Fibroblast of villous mesenchyme (primary cell): ENCODE results near the gene ZNF565. TPM values are rescaled to one million over a fixed set of nuclear protein-coding genes. Genes with fewer than 3 reads are reported as not detected.
"Not testable (repeated sequence)": the region's sequence is repeated elsewhere in the genome, so short reads cannot be mapped to it uniquely, and the experiment has no call there.

Experiments used
- DNase-seq: peaks from one replicate; pipeline ENCODE4 v3.0.0-alpha.2; 2010; ENCODE audit warnings: low read depth
- H3K4me3 ChIP-seq: 2 replicates; pipeline ENCODE4 v1.5.1; 2011; ENCODE audit warnings: low read depth, mild to moderate bottlenecking, low read length
- total RNA-seq: library from RNA; depleted of rRNA; stranded (reverse); fragments of >200 nt; gene quantifications from 2 replicates; pipeline ENCODE4 v1.2.3, GENCODE V29; 2012
- TF ChIP-seq, protein P1 (sequence below): IDR thresholded peaks from 2 replicates; pipeline ENCODE4 v1.5.1; 2012; ENCODE audit warnings: low read depth, mild to moderate bottlenecking, low read length; ENCODE audit not compliant: insufficient read depth

ZNF565 gene
- total RNA-seq, 1 donor = 4.3 TPM

DNA sequence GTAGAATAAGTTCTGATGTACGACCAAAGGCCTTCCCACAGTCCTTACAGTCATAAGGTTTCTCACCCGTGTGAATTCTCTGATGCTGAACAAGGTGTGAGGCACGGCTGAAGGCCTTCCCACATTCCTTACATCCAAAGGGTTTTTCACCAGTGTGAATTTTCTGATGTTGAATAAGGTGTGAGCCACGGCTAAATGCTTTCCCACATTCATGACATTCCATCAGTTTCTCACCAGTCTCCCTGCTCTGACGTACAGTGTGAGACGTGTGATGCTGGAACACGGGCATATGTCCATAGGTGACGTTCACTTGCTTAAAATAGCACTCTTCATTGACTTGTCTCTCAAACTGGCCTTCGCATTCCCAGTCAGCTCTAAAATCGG lies 31.2 kb downstream of the ZNF565 start:
- no peak overlapping the region for H3K4me3 ChIP-seq
- DNase-seq = peak; percentile 3
- TF ChIP-seq, protein P1, sequence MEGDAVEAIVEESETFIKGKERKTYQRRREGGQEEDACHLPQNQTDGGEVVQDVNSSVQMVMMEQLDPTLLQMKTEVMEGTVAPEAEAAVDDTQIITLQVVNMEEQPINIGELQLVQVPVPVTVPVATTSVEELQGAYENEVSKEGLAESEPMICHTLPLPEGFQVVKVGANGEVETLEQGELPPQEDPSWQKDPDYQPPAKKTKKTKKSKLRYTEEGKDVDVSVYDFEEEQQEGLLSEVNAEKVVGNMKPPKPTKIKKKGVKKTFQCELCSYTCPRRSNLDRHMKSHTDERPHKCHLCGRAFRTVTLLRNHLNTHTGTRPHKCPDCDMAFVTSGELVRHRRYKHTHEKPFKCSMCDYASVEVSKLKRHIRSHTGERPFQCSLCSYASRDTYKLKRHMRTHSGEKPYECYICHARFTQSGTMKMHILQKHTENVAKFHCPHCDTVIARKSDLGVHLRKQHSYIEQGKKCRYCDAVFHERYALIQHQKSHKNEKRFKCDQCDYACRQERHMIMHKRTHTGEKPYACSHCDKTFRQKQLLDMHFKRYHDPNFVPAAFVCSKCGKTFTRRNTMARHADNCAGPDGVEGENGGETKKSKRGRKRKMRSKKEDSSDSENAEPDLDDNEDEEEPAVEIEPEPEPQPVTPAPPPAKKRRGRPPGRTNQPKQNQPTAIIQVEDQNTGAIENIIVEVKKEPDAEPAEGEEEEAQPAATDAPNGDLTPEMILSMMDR = no peak

DNA sequence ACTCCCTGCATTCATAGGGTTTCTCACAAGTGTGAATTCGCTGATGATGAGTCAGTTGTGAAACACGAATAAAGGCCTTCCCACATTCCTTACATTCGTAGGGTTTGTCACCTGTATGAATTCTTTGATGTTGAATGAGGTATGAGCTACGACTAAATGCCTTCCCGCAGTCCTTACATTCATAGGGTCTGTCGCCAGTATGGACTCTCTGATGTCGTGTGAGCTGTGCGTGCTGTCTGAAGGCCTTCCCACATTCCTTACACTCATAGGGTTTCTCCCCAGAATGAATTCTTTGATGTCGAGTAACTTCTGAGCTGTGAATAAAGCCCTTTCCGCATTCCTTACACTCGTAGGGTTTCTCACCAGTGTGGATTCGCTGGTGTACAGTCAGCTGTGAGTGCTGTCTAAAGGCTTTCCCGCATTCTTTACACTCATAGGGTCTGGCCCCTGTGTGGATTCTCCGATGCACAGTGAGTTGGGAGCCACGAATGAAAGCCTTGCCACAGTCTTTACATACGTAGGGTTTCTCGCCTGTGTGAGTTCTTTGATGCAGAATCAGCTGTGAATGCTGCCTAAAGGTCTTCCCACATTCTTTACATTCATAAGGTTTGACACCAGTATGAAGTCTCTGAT lies 31.7 kb downstream of the ZNF565 start:
- no peak overlapping the region for H3K4me3 ChIP-seq
- TF ChIP-seq, protein P1 = no peak
- peak; percentile 14 for DNase-seq

DNA sequence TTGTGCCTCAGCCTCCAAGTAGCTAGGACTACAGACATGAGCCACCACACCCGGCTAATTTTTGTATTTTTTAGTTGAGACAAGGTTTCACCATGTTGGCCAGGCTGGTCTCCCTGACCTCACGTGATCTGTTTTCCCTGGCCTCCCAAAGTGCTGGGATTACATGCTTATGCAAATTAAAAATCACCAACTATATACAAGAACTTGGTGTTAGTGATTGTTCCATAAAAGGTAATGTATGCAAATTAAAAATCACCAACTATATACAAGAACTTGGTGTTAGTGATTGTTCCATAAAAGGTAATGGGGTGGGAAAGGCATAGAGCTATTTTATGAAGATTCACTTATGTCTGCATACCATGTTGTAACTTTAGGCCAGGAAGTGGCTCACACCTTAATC lies 35.4 kb downstream of the ZNF565 start:
- DNase-seq, H3K4me3 ChIP-seq: not testable (repeated sequence)

- not testable (repeated sequence) for DNase-seq, H3K4me3 ChIP-seq
Measured at GRCh38 chr19:36173846-36174245, 40.6 kb downstream of the ZNF565 start.

DNA sequence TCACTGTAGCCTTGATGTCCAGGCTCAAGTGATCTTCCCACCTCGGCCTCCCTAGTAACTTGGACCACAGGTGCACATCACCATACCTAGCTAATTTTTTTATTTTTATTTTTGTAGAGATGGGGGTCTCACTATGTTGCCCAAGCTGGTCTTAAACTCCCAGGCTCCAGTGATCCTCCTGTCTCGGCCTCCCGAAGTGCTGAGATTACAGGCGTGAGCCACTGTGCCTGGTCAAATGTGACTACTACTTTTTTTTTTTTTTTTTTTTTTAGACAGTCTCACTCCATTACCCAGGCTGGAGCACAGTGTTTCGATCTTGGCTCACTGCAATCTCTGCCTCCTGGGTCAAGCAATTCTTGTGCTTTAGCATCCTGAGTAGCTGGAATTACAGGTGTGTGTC lies 41.6 kb downstream of the ZNF565 start:
- DNase-seq = no peak
- H3K4me3 ChIP-seq = no peak overlapping the region
- TF ChIP-seq, protein P1 = no peak

GRCh38 chr19:36169084-36169760 lies 45.2 kb downstream of the ZNF565 start:
- no peak overlapping the region for H3K4me3 ChIP-seq
- TF ChIP-seq, protein P1 = no peak
- DNase-seq = peak; percentile 33

GRCh38 chr19:36163813-36164212 lies 50.7 kb downstream of the ZNF565 start:
- no peak for DNase-seq
- no peak overlapping the region for H3K4me3 ChIP-seq
- TF ChIP-seq, protein P1 = no peak
